GM10248 (cell line): ENCODE data around the gene PACRG.

ENCODE experiments used
- CTCF ChIA-PET: fragments of 300-600 bp; sonication (Branson Sonifier 250); formaldehyde crosslinking; extraction: SDS; loops from one replicate; lab custom pipeline; 2021; ENCODE audit warnings: antibody characterized with exemption; lab: Yijun Ruan, JAX
- POLR2A ChIA-PET: fragments of 350-650 bp; sonication (Branson Sonifier 250); formaldehyde crosslinking; extraction: SDS; loops from one replicate; lab custom pipeline; 2020; ENCODE audit warnings: antibody characterized with exemption; lab: Yijun Ruan, JAX
- DNase-seq: peaks from one replicate; pipeline ENCODE4 v3.0.0; 2012; ENCODE audit errors: extremely low spot score
- TF ChIP-seq, protein P1 (sequence below): IDR thresholded peaks from 2 replicates; pipeline ENCODE4 v1.5.1; 2012; ENCODE audit warnings: mild to moderate bottlenecking, low read depth; ENCODE audit errors: extremely low read depth, missing control alignments, control extremely low read depth

PACRG gene

DNA sequence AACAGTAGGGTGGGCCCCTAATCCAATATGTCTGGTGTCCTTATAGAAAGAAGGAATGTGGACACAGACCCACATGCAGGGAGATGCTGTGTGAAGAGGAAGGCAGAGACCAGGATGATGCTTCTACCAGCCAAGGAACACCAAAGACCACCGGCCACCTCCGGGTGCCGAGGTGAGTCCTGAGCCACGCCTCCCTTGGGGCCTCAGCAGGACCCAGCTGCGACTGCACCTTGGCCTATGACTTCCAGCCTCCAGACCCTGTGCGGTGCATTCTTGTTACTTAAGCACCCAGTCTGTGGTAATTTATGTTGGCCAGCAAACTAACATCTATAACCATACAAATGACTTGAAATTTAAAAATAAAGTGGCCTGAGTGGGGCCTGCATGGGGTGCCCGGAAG is 607.3 kb downstream of the PACRG start:
- POLR2A ChIA-PET = no interaction called here
- CTCF ChIA-PET = no interaction called here
- DNase-seq = no peak
- TF ChIP-seq, protein P1, sequence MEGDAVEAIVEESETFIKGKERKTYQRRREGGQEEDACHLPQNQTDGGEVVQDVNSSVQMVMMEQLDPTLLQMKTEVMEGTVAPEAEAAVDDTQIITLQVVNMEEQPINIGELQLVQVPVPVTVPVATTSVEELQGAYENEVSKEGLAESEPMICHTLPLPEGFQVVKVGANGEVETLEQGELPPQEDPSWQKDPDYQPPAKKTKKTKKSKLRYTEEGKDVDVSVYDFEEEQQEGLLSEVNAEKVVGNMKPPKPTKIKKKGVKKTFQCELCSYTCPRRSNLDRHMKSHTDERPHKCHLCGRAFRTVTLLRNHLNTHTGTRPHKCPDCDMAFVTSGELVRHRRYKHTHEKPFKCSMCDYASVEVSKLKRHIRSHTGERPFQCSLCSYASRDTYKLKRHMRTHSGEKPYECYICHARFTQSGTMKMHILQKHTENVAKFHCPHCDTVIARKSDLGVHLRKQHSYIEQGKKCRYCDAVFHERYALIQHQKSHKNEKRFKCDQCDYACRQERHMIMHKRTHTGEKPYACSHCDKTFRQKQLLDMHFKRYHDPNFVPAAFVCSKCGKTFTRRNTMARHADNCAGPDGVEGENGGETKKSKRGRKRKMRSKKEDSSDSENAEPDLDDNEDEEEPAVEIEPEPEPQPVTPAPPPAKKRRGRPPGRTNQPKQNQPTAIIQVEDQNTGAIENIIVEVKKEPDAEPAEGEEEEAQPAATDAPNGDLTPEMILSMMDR = no peak

DNA sequence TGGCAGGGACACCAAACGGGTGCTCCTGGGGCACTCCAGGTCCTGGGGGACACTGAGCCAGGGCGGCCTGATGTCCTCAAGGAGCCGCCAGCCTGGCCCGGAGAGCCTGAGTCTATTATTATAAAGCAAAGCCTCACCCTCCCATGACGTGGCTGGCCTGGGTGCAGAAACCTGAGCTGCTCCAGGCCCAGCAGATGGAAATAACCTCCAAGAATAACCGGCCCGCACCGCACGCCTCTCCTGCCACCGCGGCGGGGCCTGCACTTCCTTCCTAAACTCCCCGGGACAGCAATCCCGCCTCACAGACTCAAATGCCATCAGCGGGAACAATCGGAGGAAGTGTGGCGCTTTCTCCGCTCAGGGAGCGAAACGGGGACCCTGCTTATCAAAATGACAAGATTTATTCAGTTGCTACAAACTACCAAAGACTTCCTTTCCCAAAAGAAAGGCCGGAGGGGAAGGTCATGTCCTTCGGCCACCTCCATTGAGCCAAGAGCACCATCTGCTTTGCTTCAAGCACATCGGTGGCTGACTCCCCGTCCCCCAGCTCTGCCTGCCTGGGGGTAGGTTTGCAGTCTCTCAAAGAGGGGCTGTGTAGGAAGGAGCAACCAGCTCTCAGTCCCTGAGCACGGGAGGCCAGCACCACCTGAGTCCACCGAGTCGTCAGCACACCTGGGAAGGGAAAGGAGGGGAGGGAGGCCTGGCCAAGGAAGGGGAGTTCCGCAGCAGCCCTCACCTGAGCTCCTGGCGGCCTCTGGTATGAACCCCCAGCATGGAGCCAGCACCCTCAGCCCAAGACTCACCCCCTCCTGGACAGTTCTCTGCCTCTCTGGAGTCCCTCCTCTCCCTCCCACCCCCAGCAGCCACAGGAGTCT is 608.1 kb downstream of the PACRG start:
- TF ChIP-seq, protein P1 = no peak
- no peak for DNase-seq
- POLR2A ChIA-PET = no interaction called here
- CTCF ChIA-PET = no interaction called here

DNA sequence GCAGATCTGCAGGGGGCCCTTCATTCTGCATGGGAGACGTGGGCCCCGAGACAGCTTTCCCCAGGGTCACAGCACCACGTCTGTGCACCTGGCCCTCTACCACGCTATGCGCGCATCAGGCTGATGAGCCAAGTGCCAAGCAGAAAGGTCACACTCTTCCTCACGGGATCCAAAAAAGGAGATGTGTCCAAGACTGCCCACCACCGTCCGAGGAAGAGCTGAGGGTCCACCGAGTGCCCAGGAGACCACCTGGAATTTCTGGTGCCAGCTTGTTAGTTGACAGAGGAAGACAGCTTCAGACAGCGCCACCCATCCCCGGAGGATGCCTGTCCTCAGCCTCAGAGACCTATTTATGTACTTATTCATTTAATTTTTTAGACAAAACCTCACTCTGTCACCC is 609.2 kb downstream of the PACRG start:
- CTCF ChIA-PET = no interaction called here
- TF ChIP-seq, protein P1 = no peak
- DNase-seq = no peak
- POLR2A ChIA-PET = no interaction called here

DNA sequence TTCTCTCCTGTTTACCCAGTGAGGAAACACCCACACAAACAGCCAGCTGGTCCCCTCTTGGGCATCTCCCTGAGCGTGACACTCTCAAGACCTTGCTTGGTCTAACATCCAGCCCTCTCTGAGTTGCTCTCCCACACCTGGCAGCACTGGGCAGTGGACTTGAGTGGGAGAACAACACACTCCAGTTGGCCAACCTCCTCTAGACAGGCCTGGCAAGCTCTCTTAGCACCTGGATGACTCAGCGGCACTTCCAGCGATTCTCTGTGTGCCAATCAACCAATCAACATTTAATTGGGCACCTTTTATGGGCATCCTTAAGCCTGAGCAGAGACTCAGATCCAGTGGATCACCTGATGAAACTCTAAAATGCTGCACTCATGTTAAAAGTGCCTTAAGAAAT is 610.2 kb downstream of the PACRG start:
- DNase-seq = no peak
- TF ChIP-seq, protein P1 = no peak
- ChIA-PET CTCF (no interaction called here), POLR2A (no interaction called here)

DNA sequence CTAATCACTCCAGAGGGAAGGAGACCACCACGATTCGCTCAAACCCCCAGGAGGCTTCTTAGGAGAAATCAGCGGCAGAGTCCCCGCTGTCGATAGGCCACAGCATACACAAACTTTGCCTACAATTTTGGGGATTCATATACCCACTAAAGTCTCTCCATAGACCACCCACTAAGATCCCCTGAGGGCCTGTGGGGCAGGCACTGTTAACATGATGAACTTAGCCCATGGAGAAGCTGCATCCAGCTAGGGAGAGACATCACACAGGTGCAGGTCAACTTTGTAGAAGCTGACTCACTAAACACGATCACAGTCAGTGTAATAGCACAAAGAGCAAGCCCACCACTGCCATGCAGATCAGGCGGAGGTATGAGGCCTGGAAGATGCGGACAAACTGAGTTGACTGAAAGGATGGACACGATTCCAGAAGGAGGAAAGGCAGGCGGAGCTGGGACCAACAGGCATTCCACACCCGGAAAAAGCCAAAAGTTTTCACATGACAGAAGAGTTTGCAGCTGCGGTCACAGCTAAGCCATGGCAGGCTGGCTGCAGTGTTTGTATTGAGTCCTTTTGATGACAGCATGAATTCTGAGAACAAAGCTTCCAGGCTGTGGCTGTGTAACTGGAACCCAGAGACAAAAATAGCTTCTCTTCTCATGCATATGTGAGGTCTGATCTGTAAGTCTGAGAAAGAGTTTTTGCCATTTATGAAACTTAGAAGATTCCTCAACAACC is 611.1 kb downstream of the PACRG start:
- TF ChIP-seq, protein P1 = no peak
- ChIA-PET POLR2A (no interaction called here), CTCF (interaction anchor here (1.2 to 1.3 kb wide), 2 partner anchors 11 to 20 kb away, joined by 3 to 4 read pairs; no protein-coding TSS in a partner anchor)
- no peak for DNase-seq

DNA sequence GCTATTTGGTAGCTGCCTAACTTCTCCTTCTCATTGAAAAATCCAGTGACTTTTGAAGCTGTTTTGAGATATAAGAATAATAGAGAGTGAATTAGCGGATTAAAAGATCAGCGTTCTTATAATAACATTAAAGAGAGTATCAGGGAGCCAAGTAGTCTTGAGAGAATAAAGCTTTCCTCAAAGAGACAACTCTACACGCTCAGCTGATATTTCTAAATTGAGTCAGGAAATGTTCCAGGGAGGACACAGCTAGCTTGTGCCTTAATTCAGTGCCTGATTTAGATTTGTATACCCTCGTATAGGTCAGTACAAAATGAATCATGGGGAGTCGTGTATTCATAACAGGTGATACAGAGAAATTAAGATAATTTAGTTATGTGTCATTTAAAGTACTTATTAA is 611.7 kb downstream of the PACRG start:
- ChIA-PET POLR2A (no interaction called here), CTCF (interaction anchor here (1.2 to 1.3 kb wide), 2 partner anchors 11 to 19 kb away, joined by 3 to 4 read pairs; no protein-coding TSS in a partner anchor)
- TF ChIP-seq, protein P1 = no peak
- DNase-seq = no peak
